GM19351 (cell line): ENCODE measurements around the gene HMX1.

ENCODE experiments used
- ATAC-seq: cut with Tn5 transposase; IDR thresholded peaks from one replicate; pipeline ENCODE4 v1.9.1; 2021; ENCODE audit warnings: mild to moderate bottlenecking, moderate library complexity; ENCODE audit not compliant: unreplicated experiment

HMX1 gene

DNA sequence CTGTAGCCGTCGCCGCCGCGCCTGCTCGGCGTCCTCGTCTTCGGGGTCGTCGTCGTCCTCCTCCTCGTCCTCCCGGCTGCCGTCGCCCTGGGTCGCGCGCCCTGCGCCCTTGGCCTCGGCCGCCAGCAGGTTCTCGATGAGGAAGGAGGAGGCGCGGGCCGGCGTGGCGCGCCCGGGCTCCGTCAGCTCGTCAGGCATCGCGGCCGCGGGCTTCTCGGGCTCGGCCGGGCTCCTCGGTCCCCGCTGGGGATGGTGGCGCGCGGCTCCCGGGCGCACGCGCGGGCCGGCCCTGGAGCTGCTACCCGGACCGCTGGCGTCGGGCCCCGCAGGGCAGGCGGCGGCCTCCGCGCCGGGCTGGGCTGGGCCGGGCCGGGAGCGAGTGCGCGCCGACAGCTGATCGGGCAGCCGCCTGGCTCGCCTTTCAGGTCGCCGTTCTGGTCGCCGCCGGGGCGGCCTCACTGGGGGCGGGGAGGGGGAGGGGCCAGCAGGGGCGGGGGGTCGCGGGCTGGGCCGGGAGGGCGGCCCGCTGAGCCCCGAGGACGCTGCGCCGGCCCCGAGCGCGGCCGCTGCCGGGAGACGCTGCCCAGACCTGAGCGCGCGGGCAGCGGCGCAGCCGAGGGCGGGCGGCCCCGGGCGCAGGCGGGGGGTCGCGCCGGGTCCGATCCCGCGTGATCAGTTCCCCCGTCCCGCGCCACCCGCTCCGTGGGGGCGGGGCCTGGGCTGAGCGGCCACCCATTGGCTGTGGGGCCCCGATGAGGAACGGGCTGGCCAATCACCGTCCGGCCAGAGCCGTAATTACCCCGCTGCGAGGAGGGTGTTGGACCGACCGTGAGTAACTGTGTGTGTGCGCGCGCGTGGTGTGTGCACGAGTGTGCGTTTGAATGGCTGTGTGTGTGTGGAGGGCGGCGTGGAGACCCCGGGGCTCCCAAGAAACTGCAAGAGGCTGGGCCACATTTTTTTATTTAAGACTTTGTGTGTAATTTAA, at the start of gene HMX1:
Gene HMX1, minus strand, starts transcription at position 423 of the 985 bp plus-strand sequence. Its CDS starts 225 bp downstream, at position 198.
- ATAC-seq: no peak

DNA sequence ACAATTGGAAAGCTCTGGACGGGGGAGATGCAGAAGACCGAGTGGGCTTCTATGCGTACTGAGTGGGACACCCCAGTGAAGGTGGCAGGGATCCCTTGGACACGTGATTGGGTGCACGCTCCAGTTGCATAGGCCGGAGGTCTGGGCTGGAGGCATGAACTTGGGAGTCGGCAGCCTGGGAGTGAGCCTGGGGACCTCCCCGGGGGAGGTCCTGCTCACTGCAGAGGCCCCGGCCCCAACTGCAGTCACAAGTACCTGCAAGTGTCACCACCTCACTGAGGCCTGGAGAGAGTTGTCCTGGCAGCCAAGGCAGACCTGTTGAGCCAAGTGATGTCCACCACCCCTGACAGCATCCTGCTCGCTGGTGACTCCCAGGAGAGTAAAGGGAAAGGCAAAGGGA, 49.3 kb upstream of the HMX1 start:
- ATAC-seq: no peak

DNA sequence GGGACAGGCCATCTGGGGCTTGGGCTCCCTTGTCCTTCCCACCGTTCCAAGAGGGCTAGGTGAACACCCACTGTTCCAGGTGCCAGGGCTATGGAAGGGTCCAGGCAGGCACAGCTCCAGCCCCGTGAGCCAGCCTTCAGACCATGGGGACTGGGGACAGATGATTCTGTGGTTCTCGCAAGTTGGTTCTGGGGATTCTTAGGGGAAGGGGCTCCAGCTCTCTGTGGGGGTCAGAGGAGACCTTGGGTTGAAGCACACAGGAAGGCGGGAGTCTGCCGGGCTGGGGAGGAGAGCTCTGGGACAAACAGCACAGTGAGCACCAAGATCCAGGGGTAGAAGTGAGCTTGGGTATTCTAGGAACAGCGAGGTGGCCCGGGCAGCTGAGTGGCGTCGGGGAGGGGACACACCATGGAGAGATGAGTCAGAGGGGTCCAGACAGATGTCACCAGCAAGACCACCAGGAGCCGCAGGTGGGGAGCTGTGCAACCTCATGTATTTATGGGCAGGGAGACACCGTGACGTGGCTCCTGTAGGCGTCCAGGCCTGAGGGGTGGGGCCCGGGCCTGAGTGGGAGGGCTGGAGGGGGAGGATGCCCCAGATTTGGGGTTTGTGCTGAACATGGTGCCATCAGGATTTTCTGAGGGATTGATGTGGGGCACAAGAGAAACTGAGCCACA, 48.8 kb upstream of the HMX1 start:
- ATAC-seq: no peak

DNA sequence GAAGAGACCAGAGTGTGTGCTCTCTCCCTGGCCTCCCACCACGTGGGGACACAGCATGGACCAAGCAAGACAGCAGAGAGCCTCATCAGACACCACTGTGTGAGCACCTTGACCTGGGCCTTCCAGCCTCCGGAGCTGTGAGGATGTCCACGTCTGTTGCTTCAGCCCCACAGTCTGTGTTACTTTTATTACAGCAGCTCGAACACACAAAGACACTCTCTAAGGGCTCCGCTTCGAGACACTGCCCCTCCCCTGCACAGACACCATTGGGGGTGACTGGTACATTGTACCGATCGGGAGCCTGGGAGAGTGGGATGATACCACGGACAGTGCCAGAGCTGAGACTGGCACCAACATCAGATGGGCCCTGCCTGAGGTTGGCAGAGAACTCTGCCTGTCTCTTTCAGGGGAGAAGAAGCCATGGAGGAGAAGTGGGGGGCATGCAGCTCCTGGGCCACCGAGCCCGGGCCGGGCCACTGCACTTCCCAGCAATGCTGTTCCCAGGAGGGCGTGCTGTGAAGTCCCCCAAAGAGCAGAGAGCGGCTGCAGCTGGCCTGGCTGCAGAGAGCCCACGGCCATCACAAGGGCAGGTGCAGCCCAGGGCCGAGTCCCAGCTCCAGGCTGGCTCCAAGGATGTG, 48.1 kb upstream of the HMX1 start:
- no peak for ATAC-seq

DNA sequence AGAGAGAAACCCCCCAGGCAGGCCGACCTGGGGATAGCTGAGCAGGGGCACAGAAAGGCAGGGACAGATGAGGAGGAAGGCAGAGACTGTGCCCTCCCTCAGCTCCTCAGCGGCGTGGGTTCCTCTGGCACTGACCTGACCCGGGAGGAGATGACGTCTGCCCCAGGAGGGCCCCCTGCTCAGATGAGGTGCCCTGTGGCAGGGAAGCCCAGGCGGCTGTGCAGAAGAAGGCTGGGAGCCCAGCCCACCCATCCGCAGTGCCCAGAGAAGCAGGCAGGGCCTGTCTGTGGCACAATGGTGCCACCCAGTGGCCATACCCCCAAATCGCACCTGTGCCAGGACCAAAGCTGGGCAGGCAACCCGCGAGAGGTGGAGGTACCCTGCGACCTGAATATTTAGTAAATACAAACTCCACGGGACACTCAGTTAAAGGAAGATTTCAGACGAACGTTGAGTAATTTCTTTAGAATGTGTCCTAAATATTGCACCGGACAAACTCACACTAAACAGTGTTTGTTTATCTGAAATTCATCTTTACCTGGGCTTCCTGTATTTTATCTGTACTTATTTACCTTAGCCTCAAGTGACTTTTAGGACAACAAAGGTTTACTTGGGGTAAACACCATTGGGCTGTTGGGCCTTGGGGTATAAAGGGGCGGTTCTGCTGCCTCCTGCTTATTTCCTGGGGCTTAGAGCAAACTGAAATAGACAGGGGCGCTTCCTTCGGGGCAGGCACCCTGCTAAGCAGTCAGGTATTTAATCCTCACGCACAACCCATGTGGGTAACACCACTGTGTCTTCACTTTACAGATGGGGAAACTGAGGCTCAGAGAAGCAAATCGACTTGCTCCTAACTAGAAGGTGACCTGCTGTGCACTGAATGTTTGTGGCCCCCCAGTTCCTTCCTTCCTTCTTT, 46.5 kb upstream of the HMX1 start:
- ATAC-seq: peak; percentile 84

DNA sequence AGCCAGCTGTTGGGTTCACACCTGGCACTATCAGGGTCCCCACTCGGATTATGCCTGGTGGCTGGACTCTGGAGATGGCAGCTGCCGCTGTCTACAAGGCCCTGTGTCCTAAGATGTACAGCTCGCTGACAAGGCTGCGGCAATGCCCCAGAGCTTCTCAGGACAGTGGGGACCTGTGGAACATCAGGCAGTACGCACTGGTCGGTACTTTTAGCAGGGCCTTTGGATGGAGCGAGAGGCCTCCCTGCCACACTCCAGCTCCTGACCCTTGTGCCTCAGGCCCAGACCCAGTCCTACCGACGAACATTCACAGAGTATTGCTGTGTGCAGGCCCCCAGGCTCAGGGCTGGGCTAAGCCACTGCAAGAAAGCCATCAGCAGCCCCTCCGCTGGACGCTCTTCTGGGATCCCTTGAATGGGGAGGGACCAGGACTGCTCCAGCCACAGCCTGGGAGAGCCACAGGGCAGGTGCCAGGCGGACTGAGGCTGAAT, 45.7 kb upstream of the HMX1 start:
- no peak for ATAC-seq

DNA sequence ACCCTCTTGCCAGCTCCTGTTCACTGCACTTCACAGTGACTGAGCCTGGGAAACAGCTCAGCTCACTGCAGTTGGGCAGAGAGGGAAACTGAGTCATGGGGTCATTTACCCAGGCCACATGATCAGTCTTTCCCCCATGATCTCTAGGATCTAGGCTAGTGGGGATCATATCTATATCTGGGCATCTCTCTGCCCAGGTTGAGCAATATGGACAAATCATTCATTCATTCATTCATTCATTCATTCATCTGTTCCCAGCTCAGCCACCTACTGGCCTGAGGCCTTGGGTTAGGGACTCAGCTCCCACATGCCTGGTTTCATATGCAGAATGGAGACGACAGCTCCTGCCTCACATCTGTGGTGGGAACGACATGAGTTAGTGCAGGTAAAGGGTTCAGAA, 45.3 kb upstream of the HMX1 start:
- ATAC-seq: no peak

DNA sequence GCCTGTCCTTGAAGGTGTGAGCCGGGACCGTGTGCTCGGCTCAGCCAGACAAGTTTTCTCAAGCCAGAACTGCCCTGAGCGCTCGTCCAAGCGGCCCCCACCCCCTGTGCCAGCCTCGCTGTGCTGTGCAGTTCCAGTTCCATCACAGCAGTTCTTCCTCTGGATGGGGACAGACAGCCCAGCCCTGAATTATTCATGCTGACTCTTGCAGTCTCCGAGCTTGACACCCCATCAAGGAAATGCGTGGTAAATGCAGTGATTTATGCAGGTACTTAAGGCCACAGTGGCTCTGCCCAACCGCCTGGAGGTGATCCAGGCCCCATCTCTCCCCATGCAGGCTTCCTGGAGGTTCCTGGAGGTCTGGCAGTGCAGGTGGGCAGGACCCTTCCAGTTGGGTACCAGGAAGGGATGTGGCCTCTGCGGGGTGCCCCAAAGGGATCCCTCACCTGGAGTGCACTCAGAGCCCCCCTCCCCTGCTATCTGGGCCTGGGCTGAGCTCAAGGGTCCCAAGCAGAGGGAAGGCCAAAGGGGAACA, 44.8 kb upstream of the HMX1 start:
- no peak for ATAC-seq

DNA sequence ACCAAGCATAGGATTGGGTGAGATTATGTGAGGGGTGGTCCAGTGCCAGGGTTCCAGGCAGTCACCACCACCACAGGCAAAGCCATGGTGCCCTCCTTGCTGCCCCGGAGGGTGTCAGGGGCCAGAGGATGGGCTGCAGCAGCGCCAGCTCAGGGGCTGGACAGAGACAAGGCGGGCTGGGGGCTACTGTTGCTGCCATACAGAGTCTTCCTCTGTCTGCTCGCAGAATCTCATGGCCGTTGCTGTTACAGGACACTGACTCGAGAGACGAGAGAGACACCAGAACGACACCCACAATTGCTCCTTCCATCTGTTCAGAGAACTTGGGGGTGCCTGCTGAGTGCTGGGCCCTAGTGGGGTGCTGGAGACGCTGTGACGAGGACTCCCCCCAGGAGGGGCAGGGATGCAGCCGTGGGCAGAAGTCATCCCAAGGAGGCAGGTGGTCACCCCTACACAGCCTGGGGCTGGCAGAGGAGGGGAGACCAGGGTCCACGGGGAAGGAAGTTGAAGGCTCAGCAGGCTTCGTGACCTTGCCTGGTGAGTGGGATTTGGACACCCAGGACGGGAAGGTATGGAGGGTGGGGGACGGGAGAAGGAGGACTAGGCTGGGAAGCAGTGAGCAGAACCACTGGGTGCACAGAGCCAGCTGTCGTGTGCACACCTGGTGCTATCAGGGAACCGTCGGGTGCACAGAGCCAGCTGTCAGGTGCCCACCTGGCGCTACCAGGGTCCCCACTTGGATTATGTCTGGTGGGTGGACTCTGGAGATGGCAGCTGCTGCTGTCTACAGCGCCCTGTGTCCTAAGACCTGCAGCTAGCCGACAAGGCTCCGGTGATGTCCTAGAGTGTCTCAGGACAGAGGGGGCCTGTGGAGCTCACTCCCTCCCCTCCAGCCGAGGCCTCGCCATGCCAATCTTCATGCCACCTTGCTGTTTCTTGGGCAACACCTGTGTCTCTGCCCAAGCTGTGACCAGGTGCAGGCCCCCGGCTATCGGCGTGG, 43.9 kb upstream of the HMX1 start:
- no peak for ATAC-seq

DNA sequence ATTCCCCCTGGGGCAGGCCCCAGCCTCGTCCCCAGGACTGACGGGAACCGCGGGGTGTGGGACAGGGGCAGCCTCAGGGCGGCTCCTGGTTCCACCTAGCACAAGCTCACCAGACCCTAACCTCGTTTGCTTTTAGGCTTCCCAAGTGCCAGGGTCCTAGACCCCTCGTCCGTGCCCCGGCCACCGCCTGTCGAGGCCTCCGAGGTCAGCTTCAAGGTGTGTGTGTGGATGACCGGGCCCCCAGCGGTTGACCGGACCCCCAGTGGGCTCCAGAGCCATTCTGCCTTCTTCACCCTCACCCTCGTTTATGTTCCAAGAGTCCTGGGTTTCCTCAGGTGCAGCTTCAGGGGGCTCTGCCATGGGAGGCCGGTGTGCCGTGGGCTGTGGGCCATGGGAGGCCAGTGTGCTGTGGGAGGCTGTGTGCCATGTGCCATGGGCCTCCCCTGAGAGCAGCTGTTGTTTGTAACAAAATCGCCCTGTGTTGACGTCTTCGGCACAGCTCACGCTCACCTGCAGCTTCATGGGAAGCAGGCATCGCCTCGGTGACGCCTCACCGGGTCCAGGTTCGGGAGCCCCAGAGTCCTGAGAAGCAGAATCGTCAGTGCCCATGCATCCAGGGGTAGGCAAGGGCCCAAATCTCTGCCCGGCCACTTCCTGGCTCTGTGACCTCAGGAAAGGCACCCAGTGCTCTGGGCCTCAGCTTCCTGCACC, 43.0 kb upstream of the HMX1 start:
- ATAC-seq: no peak

DNA sequence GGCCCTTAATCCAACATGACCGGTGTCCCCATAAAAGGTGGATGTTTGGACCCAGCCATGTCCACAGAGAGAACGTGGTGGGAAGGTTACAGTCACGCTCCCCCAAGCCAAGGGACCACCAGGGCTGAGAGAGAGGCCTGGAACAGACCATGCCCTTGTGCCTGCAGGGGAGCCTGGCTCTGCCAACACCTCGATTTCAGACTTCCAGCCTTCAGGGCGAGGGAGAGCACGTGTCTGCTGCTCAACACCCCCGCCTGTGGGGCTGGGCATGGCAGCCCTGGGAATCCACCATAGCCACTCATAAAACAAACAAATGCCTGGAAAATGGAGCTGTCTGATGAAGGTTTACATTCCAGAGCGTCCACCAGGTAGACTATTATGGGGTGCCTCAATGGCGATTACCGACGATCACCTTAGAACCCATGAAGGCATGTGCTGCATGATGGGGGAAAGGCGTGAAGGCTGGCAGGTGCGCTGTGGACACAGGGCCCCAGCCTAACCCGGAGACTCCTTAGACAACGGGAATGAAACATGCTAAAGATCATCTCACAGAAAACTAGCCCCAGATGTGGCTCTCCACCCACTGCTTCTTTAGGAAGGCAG, 42.3 kb upstream of the HMX1 start:
- ATAC-seq: no peak

DNA sequence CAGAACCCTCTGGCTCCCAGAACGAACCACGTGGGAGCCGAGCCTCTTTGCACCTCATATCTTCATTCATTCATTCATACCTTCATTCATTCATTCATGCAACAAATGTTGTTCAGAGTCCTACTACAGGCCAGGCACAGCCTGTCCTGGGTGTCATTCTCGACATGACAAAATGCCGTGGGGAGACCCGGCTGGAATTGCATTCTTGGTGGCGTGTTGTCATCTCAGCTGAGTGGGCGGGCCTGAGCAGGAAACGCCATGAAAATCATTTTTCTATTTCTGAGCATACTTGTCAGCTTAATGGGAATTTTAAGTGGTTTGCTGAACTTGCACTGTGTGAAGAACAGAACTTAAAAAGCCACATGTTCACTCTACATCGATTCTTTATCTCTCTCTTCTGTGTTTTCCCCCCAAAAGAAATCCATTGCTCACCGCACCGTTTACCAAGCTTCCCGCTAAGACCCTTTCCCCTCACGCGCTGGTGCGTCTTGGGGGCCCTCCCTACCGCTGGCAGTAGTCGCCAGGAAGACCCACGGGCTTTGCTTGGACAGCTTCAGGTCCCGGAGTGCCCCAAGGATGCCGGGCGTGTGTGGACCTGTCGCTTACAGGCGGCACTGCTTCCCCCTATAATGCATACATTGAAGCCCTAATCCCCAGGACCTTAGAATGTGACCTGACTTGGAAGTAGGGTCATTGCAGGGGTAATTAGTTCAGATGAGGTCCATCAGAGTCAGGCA, 41.6 kb upstream of the HMX1 start:
- no peak for ATAC-seq

DNA sequence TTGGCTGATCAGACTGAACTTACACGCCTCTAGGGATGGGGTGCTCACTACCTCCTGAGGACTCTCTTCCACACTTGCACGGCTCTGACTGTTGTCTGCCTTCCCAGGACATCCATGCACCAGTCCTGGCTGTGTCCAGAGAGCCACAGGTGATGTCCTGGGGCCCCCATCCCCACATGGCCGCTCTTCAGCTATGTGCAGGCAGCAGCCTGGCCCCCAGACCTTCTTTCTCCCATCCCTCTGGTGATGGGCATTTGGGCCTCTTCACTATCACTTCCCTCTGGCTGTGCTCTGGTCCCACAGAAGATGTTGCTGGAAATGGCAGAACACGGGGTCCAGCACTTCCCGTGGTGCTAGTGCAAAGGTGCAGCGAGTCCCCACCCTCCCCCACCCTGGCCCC, 40.9 kb upstream of the HMX1 start:
- ATAC-seq: no peak

DNA sequence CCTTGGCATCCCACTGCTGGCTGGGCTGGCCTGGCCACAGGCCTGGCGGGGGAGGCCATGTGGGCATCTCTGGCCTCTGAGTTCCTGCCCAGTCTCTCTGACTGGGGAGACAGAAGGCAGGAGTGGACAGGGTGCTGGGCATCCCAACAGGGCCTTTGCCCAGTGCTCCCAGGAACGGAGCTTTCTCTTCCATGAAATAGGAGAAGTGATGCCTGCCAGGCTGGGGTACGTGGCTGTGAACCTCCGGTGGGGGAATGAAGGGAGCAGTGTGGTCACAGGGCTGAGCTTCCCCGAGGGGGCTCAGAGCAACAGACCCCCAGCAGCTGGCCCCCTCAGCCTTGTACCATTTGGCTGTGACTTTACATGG, 40.4 kb upstream of the HMX1 start:
- ATAC-seq: no peak

DNA sequence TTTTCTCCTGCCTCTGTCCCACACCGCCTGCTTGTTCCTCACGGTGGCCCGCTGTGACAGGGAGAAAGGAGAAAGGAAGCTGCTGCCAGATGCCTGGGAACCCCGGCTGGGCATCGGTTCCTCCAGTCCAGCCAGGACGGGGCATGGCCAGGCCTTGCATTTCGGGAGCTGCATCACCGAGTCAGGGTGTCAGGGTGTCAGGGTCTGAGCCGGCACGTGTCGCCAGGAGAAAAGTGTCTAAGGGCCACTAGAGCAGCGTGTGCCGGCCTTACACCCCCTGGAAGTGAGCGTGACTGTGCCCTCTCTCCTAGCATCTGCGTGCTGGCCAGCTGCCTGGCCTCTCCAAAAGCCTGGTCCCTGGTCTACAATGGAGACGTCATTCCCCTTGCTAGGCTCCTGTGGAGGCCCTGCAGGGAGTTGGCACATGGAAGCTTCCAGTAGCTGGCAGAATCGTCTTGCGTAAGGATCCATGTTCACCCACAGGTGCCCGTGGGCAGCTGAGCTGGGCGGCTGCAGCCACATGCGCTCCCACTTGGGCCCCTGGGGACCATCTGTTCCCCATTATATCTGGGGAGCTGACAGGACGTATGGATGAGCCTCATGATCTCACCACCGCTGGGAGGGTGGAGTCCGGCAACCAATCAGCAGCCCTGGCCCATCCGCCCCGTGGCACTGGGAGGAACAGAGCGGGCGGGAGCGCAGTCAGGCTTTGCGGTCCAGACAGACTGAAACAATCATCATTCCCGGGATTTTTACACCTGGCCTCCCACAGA, 39.9 kb upstream of the HMX1 start:
- no peak for ATAC-seq

DNA sequence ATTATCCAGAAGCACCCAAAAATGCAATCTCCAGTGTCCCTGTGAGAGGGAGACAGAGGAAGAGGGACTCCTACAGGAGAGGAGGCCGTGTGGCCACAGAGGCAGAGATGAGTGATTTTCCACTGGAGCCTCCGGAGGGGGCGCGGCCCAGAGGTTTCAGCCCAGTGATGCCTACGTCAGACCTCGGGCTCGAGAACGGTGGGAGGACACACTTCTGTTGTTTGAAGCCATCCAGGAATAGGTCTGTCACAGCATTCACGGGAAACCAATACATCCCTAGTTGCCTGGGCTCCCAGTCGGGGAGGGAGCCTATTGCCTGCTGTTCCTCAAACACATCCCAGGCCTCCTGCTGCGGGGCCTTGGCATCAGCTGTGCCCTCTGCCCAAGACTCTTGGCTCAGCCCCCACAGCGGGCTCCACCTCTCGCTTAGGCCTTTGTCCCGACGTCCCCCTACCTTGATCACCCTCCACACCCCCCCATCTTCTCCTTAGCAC, 39.2 kb upstream of the HMX1 start:
- ATAC-seq: no peak
